Neural cell (in vitro differentiated cells): ENCODE data around the gene EEF1AKMT2. TPM values are rescaled to one million over a fixed set of nuclear protein-coding genes. Genes with fewer than 3 reads are reported as not detected.

Experiments
- H2AFZ ChIP-seq: fragments of 200-600, 300-800 bp; sonication (generic), shearing (Covaris generic); 2 replicates; pipeline ENCODE4 v1.6.0; 2014; ENCODE audit warnings: low read depth, mild to moderate bottlenecking, antibody characterized with exemption, low read length, moderate library complexity
- H3F3A ChIP-seq: fragments of 200-600 bp; shearing (Covaris generic); 2 replicates; pipeline ENCODE4 v1.6.1; 2016; ENCODE audit warnings: mild to moderate bottlenecking, moderate library complexity, mixed read lengths, antibody characterized with exemption, low read length; ENCODE audit not compliant: insufficient read depth, poor library complexity, severe bottlenecking
- H3K27ac ChIP-seq: fragments of 200-600, 300-800 bp; sonication (generic), shearing (Covaris generic); 2 replicates; pipeline ENCODE4 v1.5.1; 2014; ENCODE audit warnings: mild to moderate bottlenecking, low read length, moderate library complexity
- H3K27me3 ChIP-seq: fragments of 300-800, 200-600 bp; sonication (generic), shearing (Covaris generic); 2 replicates; pipeline ENCODE4 v1.6.0; 2014; ENCODE audit warnings: mild to moderate bottlenecking, low read depth, low read length, moderate library complexity; ENCODE audit not compliant: insufficient read depth
- H3K36me3 ChIP-seq: fragments of 300-800, 200-600 bp; sonication (generic), shearing (Covaris generic); 2 replicates; pipeline ENCODE4 v1.5.1; 2014; ENCODE audit warnings: mild to moderate bottlenecking, antibody characterized with exemption, low read length, moderate library complexity; ENCODE audit not compliant: insufficient read depth
- H3K4me2 ChIP-seq: fragments of 300-800, 200-600 bp; sonication (generic), shearing (Covaris generic); 2 replicates; pipeline ENCODE4 v1.6.0; 2014; ENCODE audit warnings: mild to moderate bottlenecking, low read length
- H3K4me3 ChIP-seq: fragments of 300-800, 200-600 bp; sonication (generic), shearing (Covaris generic); 2 replicates; pipeline ENCODE4 v1.5.1; 2014; ENCODE audit warnings: mild to moderate bottlenecking, low read length, moderate library complexity
- H3K79me2 ChIP-seq: fragments of 200-600 bp; shearing (Covaris generic); replicated peaks from 2 replicates; pipeline ENCODE4 v1.6.0; 2014; ENCODE audit warnings: mild to moderate bottlenecking, low read length, moderate library complexity; ENCODE audit not compliant: insufficient read depth
- H3K9ac ChIP-seq: fragments of 300-800, 200-600 bp; sonication (generic), shearing (Covaris generic); 2 replicates; pipeline ENCODE4 v1.6.1; 2016; ENCODE audit warnings: mild to moderate bottlenecking, low read length, mixed read lengths
- H3K9me2 ChIP-seq: fragments of 200-600 bp; shearing (Covaris generic); 2 replicates; pipeline ENCODE4 v1.6.1; 2016; ENCODE audit warnings: mild to moderate bottlenecking, low read length, mixed read lengths; ENCODE audit not compliant: insufficient read depth
- H3K9me3 ChIP-seq: fragments of 200-600, 300-800 bp; sonication (generic), shearing (Covaris generic); 2 replicates; pipeline ENCODE4 v1.6.1; 2016; ENCODE audit warnings: mild to moderate bottlenecking, mixed run types, low read length, moderate library complexity, mixed read lengths
- H4K20me1 ChIP-seq: fragments of 200-600 bp; shearing (Covaris generic); 2 replicates; pipeline ENCODE4 v1.6.1; 2016; ENCODE audit warnings: mild to moderate bottlenecking, mixed run types; ENCODE audit not compliant: insufficient read depth
- EP300 ChIP-seq: fragments of 450-650 bp; conservative IDR thresholded peaks from 2 replicates; pipeline ENCODE4 v1.6.1; 2014; ENCODE audit warnings: antibody characterized with exemption, mild to moderate bottlenecking, moderate library complexity; ENCODE audit not compliant: poor library complexity, severe bottlenecking
- EZH2 ChIP-seq: fragments of 200-600, 300-800 bp; shearing (Covaris generic), sonication (generic); IDR thresholded peaks from 2 replicates; pipeline ENCODE4 v1.6.1; 2014; ENCODE audit warnings: antibody characterized with exemption, low read length, borderline replicate concordance, mild to moderate bottlenecking; ENCODE audit not compliant: insufficient read depth, poor library complexity, severe bottlenecking
- MXI1 ChIP-seq: fragments of 450-650 bp; conservative IDR thresholded peaks from 2 replicates; pipeline ENCODE4 v1.6.1; 2014; ENCODE audit warnings: antibody characterized with exemption, mild to moderate bottlenecking; ENCODE audit not compliant: poor library complexity, severe bottlenecking
- POLR2AphosphoS5 ChIP-seq: IDR thresholded peaks from 2 replicates; pipeline ENCODE4 v1.6.1; 2012
- RAD21 ChIP-seq: fragments of 450-650 bp; conservative IDR thresholded peaks from 2 replicates; pipeline ENCODE4 v1.6.1; 2014; ENCODE audit warnings: antibody characterized with exemption, mild to moderate bottlenecking, moderate library complexity
- SMC3 ChIP-seq: fragments of 450-650 bp; conservative IDR thresholded peaks from 2 replicates; pipeline ENCODE4 v1.6.1; 2014; ENCODE audit warnings: antibody characterized with exemption, mild to moderate bottlenecking, moderate library complexity; ENCODE audit not compliant: poor library complexity
- polyA plus RNA-seq: library from polyadenylated mRNA; depleted of rRNA; stranded (reverse); fragments of >200 nt; gene quantifications from 2 replicates; pipeline ENCODE4 v1.2.3, GENCODE V29; 2014
- TF ChIP-seq, protein P1 (sequence below): IDR thresholded peaks from 2 replicates; pipeline ENCODE4 v1.6.1; 2012; ENCODE audit warnings: borderline replicate concordance
- TF ChIP-seq, protein P2 (sequence below): fragments of 450-650 bp; IDR thresholded peaks from 2 replicates; pipeline ENCODE4 v1.5.1; 2014; ENCODE audit warnings: antibody characterized with exemption, mild to moderate bottlenecking, moderate library complexity; ENCODE audit not compliant: poor library complexity, severe bottlenecking

The EEF1AKMT2 gene
- polyA plus RNA-seq, 1 donor from 2014 or later: 63.7 TPM

DNA sequence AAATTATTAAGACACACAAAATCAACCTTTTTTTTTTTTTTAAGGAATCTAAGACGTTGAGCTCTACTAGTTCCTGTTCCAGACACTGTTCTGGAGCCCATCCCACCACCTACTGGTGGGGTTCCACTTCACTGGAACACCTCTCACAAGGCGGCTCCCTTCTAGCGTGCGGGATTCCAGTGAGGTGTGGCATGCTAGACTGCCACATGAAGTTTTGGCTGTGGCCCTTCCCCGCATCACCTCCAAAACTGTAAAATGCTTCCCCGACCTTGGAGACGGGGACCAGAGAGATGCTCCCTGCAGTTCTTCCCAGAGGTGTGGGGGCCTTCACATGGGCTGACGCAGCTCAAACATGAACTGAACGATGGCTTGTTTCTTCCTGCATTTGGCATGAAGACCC lies 60.1 kb downstream of the EEF1AKMT2 start:
- Histone ChIP-seq H3K27ac (no peak overlapping the region), H3K9me2 (no peaks in the 10 kb centered on the region), H3K27me3 (no peaks in the 10 kb centered on the region), H3K9ac (no peak overlapping the region), H3K36me3 (no peaks in the 10 kb centered on the region), H4K20me1 (peaks cover 6% of the 10 kb centered on the region), H3K9me3 (no peaks in the 10 kb centered on the region), H3K79me2 (peaks cover 39% of the 10 kb centered on the region), H3F3A (no peaks in the 10 kb centered on the region), H3K4me3 (no peak overlapping the region), H3K4me2 (no peak overlapping the region), H2AFZ (no peak overlapping the region)
- TF ChIP-seq RAD21 (no peak), SMC3 (no peak), MXI1 (no peak), POLR2AphosphoS5 (no peak), EP300 (no peak)
- TF ChIP-seq, protein P1, sequence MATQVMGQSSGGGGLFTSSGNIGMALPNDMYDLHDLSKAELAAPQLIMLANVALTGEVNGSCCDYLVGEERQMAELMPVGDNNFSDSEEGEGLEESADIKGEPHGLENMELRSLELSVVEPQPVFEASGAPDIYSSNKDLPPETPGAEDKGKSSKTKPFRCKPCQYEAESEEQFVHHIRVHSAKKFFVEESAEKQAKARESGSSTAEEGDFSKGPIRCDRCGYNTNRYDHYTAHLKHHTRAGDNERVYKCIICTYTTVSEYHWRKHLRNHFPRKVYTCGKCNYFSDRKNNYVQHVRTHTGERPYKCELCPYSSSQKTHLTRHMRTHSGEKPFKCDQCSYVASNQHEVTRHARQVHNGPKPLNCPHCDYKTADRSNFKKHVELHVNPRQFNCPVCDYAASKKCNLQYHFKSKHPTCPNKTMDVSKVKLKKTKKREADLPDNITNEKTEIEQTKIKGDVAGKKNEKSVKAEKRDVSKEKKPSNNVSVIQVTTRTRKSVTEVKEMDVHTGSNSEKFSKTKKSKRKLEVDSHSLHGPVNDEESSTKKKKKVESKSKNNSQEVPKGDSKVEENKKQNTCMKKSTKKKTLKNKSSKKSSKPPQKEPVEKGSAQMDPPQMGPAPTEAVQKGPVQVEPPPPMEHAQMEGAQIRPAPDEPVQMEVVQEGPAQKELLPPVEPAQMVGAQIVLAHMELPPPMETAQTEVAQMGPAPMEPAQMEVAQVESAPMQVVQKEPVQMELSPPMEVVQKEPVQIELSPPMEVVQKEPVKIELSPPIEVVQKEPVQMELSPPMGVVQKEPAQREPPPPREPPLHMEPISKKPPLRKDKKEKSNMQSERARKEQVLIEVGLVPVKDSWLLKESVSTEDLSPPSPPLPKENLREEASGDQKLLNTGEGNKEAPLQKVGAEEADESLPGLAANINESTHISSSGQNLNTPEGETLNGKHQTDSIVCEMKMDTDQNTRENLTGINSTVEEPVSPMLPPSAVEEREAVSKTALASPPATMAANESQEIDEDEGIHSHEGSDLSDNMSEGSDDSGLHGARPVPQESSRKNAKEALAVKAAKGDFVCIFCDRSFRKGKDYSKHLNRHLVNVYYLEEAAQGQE: no peak
- TF ChIP-seq, protein P2, sequence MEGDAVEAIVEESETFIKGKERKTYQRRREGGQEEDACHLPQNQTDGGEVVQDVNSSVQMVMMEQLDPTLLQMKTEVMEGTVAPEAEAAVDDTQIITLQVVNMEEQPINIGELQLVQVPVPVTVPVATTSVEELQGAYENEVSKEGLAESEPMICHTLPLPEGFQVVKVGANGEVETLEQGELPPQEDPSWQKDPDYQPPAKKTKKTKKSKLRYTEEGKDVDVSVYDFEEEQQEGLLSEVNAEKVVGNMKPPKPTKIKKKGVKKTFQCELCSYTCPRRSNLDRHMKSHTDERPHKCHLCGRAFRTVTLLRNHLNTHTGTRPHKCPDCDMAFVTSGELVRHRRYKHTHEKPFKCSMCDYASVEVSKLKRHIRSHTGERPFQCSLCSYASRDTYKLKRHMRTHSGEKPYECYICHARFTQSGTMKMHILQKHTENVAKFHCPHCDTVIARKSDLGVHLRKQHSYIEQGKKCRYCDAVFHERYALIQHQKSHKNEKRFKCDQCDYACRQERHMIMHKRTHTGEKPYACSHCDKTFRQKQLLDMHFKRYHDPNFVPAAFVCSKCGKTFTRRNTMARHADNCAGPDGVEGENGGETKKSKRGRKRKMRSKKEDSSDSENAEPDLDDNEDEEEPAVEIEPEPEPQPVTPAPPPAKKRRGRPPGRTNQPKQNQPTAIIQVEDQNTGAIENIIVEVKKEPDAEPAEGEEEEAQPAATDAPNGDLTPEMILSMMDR: no peak

DNA sequence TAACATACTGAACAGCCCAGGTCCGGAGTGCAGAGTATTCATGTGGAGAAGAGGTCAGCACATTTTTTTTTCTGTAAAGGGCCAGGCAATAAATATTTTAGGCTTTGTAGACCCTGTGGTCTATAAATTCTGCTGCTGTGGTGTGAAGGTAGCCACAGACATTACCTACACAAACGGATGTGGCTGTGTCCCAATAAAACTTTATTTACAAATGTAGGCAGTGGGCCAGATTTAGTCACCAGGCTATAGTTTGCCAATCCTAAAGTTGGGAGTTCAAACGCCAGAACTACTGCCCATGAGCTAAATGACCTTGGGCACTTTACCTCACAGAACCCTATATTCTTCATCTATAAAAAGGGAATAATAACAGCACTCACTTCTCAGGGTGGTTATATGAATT lies 60.9 kb downstream of the EEF1AKMT2 start:
- no peaks in the 10 kb centered on the region for H3F3A ChIP-seq

More for the DNA sequence above, 60.9 kb downstream of the EEF1AKMT2 start:
- no peak overlapping the region for H2AFZ ChIP-seq
- H3K27me3 ChIP-seq: no peaks in the 10 kb centered on the region
- TF ChIP-seq MXI1 (no peak), EZH2 (no peak), POLR2AphosphoS5 (no peak)
- TF ChIP-seq, protein P1: no peak
- TF ChIP-seq, protein P2: no peak
- no peaks in the 10 kb centered on the region for H3K9me3 ChIP-seq
- no peak overlapping the region for H3K9ac ChIP-seq
- no peak overlapping the region for H3K4me3 ChIP-seq
- no peak overlapping the region for H3K4me2 ChIP-seq
- peaks cover 4% of the 10 kb centered on the region for H4K20me1 ChIP-seq
- H3K9me2 ChIP-seq: no peaks in the 10 kb centered on the region
- no peaks in the 10 kb centered on the region for H3K36me3 ChIP-seq
- peaks cover 43% of the 10 kb centered on the region for H3K79me2 ChIP-seq
- H3K27ac ChIP-seq: no peak overlapping the region
